ENCODE data around the gene HECTD1. TPM values are rescaled to one million over a fixed set of nuclear protein-coding genes. Genes with fewer than 3 reads are reported as not detected.
"Not testable (repeated sequence)": the region's sequence is repeated elsewhere in the genome, so short reads cannot be mapped to it uniquely, and the experiment has no call there.

Gene HECTD1
- total RNA-seq, 1 experiment from 2014 or later: 317 TPM

GRCh38 chr14:31068235-31068634 lies 139.4 kb downstream of the HECTD1 start:
- Histone ChIP-seq H3K4me2 (ENCODE audit: low read depth, low read length, poor library complexity, severe bottlenecking) (no peak overlapping the region), H3K79me2 (ENCODE audit: low read length) (no peaks in the 10 kb centered on the region), H3K36me3 (ENCODE audit: insufficient read depth, low read length) (no peaks in the 10 kb centered on the region), H4K20me1 (ENCODE audit: insufficient read depth, low read depth, low read length) (no peaks in the 10 kb centered on the region), H3K27me3 (ENCODE audit: low read length) (no peaks in the 10 kb centered on the region), H3K27ac (ENCODE audit: low read length) (no peak overlapping the region), H3K9me2 (replicated peaks; ENCODE audit: insufficient read depth, low read length) (no peaks in the 10 kb centered on the region), H3K9ac (ENCODE audit: low read length) (no peak overlapping the region), H3K4me1 (ENCODE audit: low read length) (no peaks in the 10 kb centered on the region), H2AFZ (ENCODE audit: low read length) (peak overlapping the region; percentile 46), H3K4me3 (ENCODE audit: low read length) (no peak overlapping the region), H3K9me3 (ENCODE audit: low read length) (no peaks in the 10 kb centered on the region)
- no peak for DNase-seq

GRCh38 chr14:31062908-31063307 lies 144.7 kb downstream of the HECTD1 start:
- H2AFZ ChIP-seq (ENCODE audit: low read length); H3K36me3 ChIP-seq (ENCODE audit: insufficient read depth, low read length); H3K4me2 ChIP-seq (ENCODE audit: low read depth, low read length, poor library complexity, severe bottlenecking); H4K20me1 ChIP-seq (ENCODE audit: insufficient read depth, low read depth, low read length); H3K4me3 ChIP-seq (ENCODE audit: low read length); H3K9me3 ChIP-seq (ENCODE audit: low read length); H3K79me2 ChIP-seq (ENCODE audit: low read length); H3K9me2 ChIP-seq (replicated peaks; ENCODE audit: insufficient read depth, low read length); DNase-seq; H3K27me3 ChIP-seq (ENCODE audit: low read length); H3K27ac ChIP-seq (ENCODE audit: low read length); H3K9ac ChIP-seq (ENCODE audit: low read length): not testable (repeated sequence)
- H3K4me1 ChIP-seq (ENCODE audit: low read length): peaks cover 15% of the 10 kb centered on the region

GRCh38 chr14:31060253-31060875 lies 147.2 kb downstream of the HECTD1 start:
- Histone ChIP-seq H3K9me3 (ENCODE audit: low read length) (no peaks in the 10 kb centered on the region), H3K27ac (ENCODE audit: low read length) (no peak overlapping the region), H3K9me2 (replicated peaks; ENCODE audit: insufficient read depth, low read length) (no peaks in the 10 kb centered on the region), H3K27me3 (ENCODE audit: low read length) (no peaks in the 10 kb centered on the region), H3K79me2 (ENCODE audit: low read length) (no peaks in the 10 kb centered on the region), H4K20me1 (ENCODE audit: insufficient read depth, low read depth, low read length) (no peaks in the 10 kb centered on the region), H2AFZ (ENCODE audit: low read length) (peak overlapping the region; percentile 32; the same call in 1 of the 2 replicates), H3K36me3 (ENCODE audit: insufficient read depth, low read length) (no peaks in the 10 kb centered on the region), H3K4me3 (ENCODE audit: low read length) (no peak overlapping the region), H3K9ac (ENCODE audit: low read length) (no peak overlapping the region), H3K4me1 (ENCODE audit: low read length) (peaks cover 15% of the 10 kb centered on the region), H3K4me2 (ENCODE audit: low read depth, low read length, poor library complexity, severe bottlenecking) (no peak overlapping the region)
- no peak for DNase-seq

GRCh38 chr14:31059152-31059924 lies 148.3 kb downstream of the HECTD1 start:
- no peaks in the 10 kb centered on the region for H3K9me2 ChIP-seq (replicated peaks; ENCODE audit: insufficient read depth, low read length)
- H3K27ac ChIP-seq (ENCODE audit: low read length): no peak overlapping the region
- no peak for DNase-seq
- H2AFZ ChIP-seq (ENCODE audit: low read length): no peak overlapping the region
- no peak overlapping the region for H3K4me3 ChIP-seq (ENCODE audit: low read length)
- H3K4me2 ChIP-seq (ENCODE audit: low read depth, low read length, poor library complexity, severe bottlenecking): no peak overlapping the region
- H3K9ac ChIP-seq (ENCODE audit: low read length): no peak overlapping the region
- peaks cover 15% of the 10 kb centered on the region for H3K4me1 ChIP-seq (ENCODE audit: low read length)
- H3K79me2 ChIP-seq (ENCODE audit: low read length): no peaks in the 10 kb centered on the region
- H3K27me3 ChIP-seq (ENCODE audit: low read length): no peaks in the 10 kb centered on the region
- no peaks in the 10 kb centered on the region for H3K36me3 ChIP-seq (ENCODE audit: insufficient read depth, low read length)
- H4K20me1 ChIP-seq (ENCODE audit: insufficient read depth, low read depth, low read length): no peaks in the 10 kb centered on the region
- H3K9me3 ChIP-seq (ENCODE audit: low read length): no peaks in the 10 kb centered on the region

- Histone ChIP-seq H3K9ac (ENCODE audit: low read length) (no peak overlapping the region), H4K20me1 (ENCODE audit: insufficient read depth, low read depth, low read length) (no peaks in the 10 kb centered on the region), H3K36me3 (ENCODE audit: insufficient read depth, low read length) (no peaks in the 10 kb centered on the region), H2AFZ (ENCODE audit: low read length) (no peak overlapping the region), H3K9me2 (replicated peaks; ENCODE audit: insufficient read depth, low read length) (no peaks in the 10 kb centered on the region), H3K79me2 (ENCODE audit: low read length) (no peaks in the 10 kb centered on the region), H3K4me2 (ENCODE audit: low read depth, low read length, poor library complexity, severe bottlenecking) (no peak overlapping the region), H3K4me3 (ENCODE audit: low read length) (no peak overlapping the region), H3K4me1 (ENCODE audit: low read length) (peaks cover 15% of the 10 kb centered on the region), H3K9me3 (ENCODE audit: low read length) (no peaks in the 10 kb centered on the region), H3K27me3 (ENCODE audit: low read length) (no peaks in the 10 kb centered on the region), H3K27ac (ENCODE audit: low read length) (no peak overlapping the region)
- DNase-seq: no peak
Observed at GRCh38 chr14:31057701-31058364, 149.8 kb downstream of the HECTD1 start.

GRCh38 chr14:31057035-31057434 lies 150.6 kb downstream of the HECTD1 start:
- H3K4me1 ChIP-seq (ENCODE audit: low read length): peaks cover 15% of the 10 kb centered on the region
- no peak overlapping the region for H2AFZ ChIP-seq (ENCODE audit: low read length)
- no peak overlapping the region for H3K27ac ChIP-seq (ENCODE audit: low read length)
- no peaks in the 10 kb centered on the region for H3K9me3 ChIP-seq (ENCODE audit: low read length)
- no peaks in the 10 kb centered on the region for H4K20me1 ChIP-seq (ENCODE audit: insufficient read depth, low read depth, low read length)
- no peak overlapping the region for H3K4me3 ChIP-seq (ENCODE audit: low read length)
- no peaks in the 10 kb centered on the region for H3K36me3 ChIP-seq (ENCODE audit: insufficient read depth, low read length)
- no peaks in the 10 kb centered on the region for H3K27me3 ChIP-seq (ENCODE audit: low read length)
- H3K9ac ChIP-seq (ENCODE audit: low read length): no peak overlapping the region
- H3K9me2 ChIP-seq (replicated peaks; ENCODE audit: insufficient read depth, low read length): no peaks in the 10 kb centered on the region
- DNase-seq: no peak
- H3K4me2 ChIP-seq (ENCODE audit: low read depth, low read length, poor library complexity, severe bottlenecking): no peak overlapping the region
- no peaks in the 10 kb centered on the region for H3K79me2 ChIP-seq (ENCODE audit: low read length)

- not testable (repeated sequence) for H3K9me2 ChIP-seq (replicated peaks; ENCODE audit: insufficient read depth, low read length); H3K4me3 ChIP-seq (ENCODE audit: low read length); DNase-seq; H3K27ac ChIP-seq (ENCODE audit: low read length); H4K20me1 ChIP-seq (ENCODE audit: insufficient read depth, low read depth, low read length); H3K79me2 ChIP-seq (ENCODE audit: low read length); H3K4me2 ChIP-seq (ENCODE audit: low read depth, low read length, poor library complexity, severe bottlenecking); H3K9me3 ChIP-seq (ENCODE audit: low read length); H3K9ac ChIP-seq (ENCODE audit: low read length); H3K36me3 ChIP-seq (ENCODE audit: insufficient read depth, low read length); H2AFZ ChIP-seq (ENCODE audit: low read length); H3K27me3 ChIP-seq (ENCODE audit: low read length); H3K4me1 ChIP-seq (ENCODE audit: low read length)
Observed at GRCh38 chr14:31052905-31053586, 154.5 kb downstream of the HECTD1 start.

- no peak overlapping the region for H3K9ac ChIP-seq (ENCODE audit: low read length)
- H3K4me2 ChIP-seq (ENCODE audit: low read depth, low read length, poor library complexity, severe bottlenecking): no peak overlapping the region
- no peaks in the 10 kb centered on the region for H3K79me2 ChIP-seq (ENCODE audit: low read length)
- no peak overlapping the region for H3K4me3 ChIP-seq (ENCODE audit: low read length)
- no peak overlapping the region for H2AFZ ChIP-seq (ENCODE audit: low read length)
- no peaks in the 10 kb centered on the region for H3K9me3 ChIP-seq (ENCODE audit: low read length)
- no peaks in the 10 kb centered on the region for H3K9me2 ChIP-seq (replicated peaks; ENCODE audit: insufficient read depth, low read length)
- H3K27me3 ChIP-seq (ENCODE audit: low read length): no peaks in the 10 kb centered on the region
- no peaks in the 10 kb centered on the region for H3K4me1 ChIP-seq (ENCODE audit: low read length)
- H3K27ac ChIP-seq (ENCODE audit: low read length): no peak overlapping the region
- H4K20me1 ChIP-seq (ENCODE audit: insufficient read depth, low read depth, low read length): no peaks in the 10 kb centered on the region
- no peak for DNase-seq
- no peaks in the 10 kb centered on the region for H3K36me3 ChIP-seq (ENCODE audit: insufficient read depth, low read length)
Observed at GRCh38 chr14:31051511-31051910, 156.1 kb downstream of the HECTD1 start.

Measured in Karpas-422 (cell line).